HG02763 (cell line): ENCODE results near the gene NFIB.
A peak's percentile ranks its signal among the peaks of the same experiment; 100 is the strongest.

Experiments used
- ATAC-seq: cut with Tn5 transposase; IDR thresholded peaks from one replicate; pipeline ENCODE4 v1.9.1; 2021; ENCODE audit warnings: mild to moderate bottlenecking, moderate library complexity; ENCODE audit not compliant: unreplicated experiment

Gene NFIB

GRCh38 chr9:14313951-14314423 is at the start of gene NFIB:
NFIB (minus strand) TSS chr9:14314141; CDS start chr9:14313511, 630 bp downstream.
- ATAC-seq, result no peak

- ATAC-seq, result no peak
Measured at GRCh38 chr9:14362175-14362574, 48.2 kb upstream of the NFIB start.

GRCh38 chr9:14361074-14361473 is 47.1 kb upstream of the NFIB start:
- ATAC-seq, result no peak

- ATAC-seq, result no peak
Measured at GRCh38 chr9:14358523-14358922, 44.6 kb upstream of the NFIB start.

- ATAC-seq, result no peak
Measured at GRCh38 chr9:14356351-14357265, 42.7 kb upstream of the NFIB start.

- no peak for ATAC-seq
Measured at GRCh38 chr9:14354201-14354600, 40.3 kb upstream of the NFIB start.

- peak; percentile 90 for ATAC-seq
Measured at GRCh38 chr9:14353222-14354056, 39.5 kb upstream of the NFIB start.

GRCh38 chr9:14352503-14352902 is 38.6 kb upstream of the NFIB start:
- ATAC-seq, result no peak

- ATAC-seq, result no peak
Measured at GRCh38 chr9:14351221-14351836, 37.4 kb upstream of the NFIB start.

GRCh38 chr9:14350754-14351153 is 36.8 kb upstream of the NFIB start:
- ATAC-seq, result no peak

GRCh38 chr9:14350349-14350728 is 36.4 kb upstream of the NFIB start:
- ATAC-seq, result no peak

GRCh38 chr9:14349447-14350348 is 35.8 kb upstream of the NFIB start:
- ATAC-seq, result no peak

- ATAC-seq, result no peak
Measured at GRCh38 chr9:14349146-14349446, 35.2 kb upstream of the NFIB start.

GRCh38 chr9:14348373-14349145 is 34.6 kb upstream of the NFIB start:
- ATAC-seq, result no peak

GRCh38 chr9:14348123-14348372 is 34.1 kb upstream of the NFIB start:
- no peak for ATAC-seq

- no peak for ATAC-seq
Measured at GRCh38 chr9:14347406-14348122, 33.6 kb upstream of the NFIB start.

GRCh38 chr9:14346811-14347405 is 33.0 kb upstream of the NFIB start:
- no peak for ATAC-seq

- ATAC-seq, result no peak
Measured at GRCh38 chr9:14346231-14346791, 32.4 kb upstream of the NFIB start.
